PC-3 (cell line): Measurements from ENCODE around the gene ZSCAN31. TPM values are rescaled to one million over a fixed set of nuclear protein-coding genes. Genes with fewer than 3 reads are reported as not detected.

Experiments used
- ATAC-seq: fragments of 200-7000 bp; cut with Tn5 transposase; 2 replicates; pipeline ENCODE4 v1.9.1; 2020; ENCODE audit warnings: mild to moderate bottlenecking, moderate library complexity
- BruUV-seq: library from RNA; stranded (reverse); fragments of 400-500 nt; replicated peaks from 2 replicates; lab custom pipeline; 2021; lab: Mats Ljungman, UMichigan
- CTCF ChIA-PET: fragments of 300-600 bp; sonication (Branson Sonifier 250); formaldehyde crosslinking; loops from one replicate; lab custom pipeline; 2022; ENCODE audit warnings: antibody characterized with exemption; lab: Charles Lee
- POLR2A ChIA-PET: fragments of 300-600 bp; sonication (Branson Sonifier 250); formaldehyde crosslinking; loops from one replicate; lab custom pipeline; 2022; ENCODE audit warnings: antibody characterized with exemption; ENCODE audit not compliant: unreplicated experiment; lab: Charles Lee
- DNase-seq: peaks from one replicate; pipeline ENCODE4 v3.0.0-alpha.2; 2015
- H2AFZ ChIP-seq: fragments of 300-600 bp; sonication (generic); 2 replicates; pipeline ENCODE4 v1.6.0; 2016; ENCODE audit warnings: antibody characterized with exemption, low read length
- H3F3A ChIP-seq: fragments of 300-600 bp; sonication (generic); one replicate; pipeline ENCODE4 v1.6.0; 2017; ENCODE audit warnings: antibody characterized with exemption, low read length, control low read depth, mild to moderate bottlenecking; ENCODE audit not compliant: unreplicated experiment
- H3K27ac ChIP-seq: fragments of 300-600 bp; sonication (generic); 2 replicates; pipeline ENCODE4 v1.5.1; 2016; ENCODE audit warnings: mild to moderate bottlenecking, low read length
- H3K27me3 ChIP-seq: fragments of 300-600 bp; sonication (generic); 2 replicates; pipeline ENCODE4 v1.6.1; 2016; ENCODE audit warnings: low read length, mixed read lengths
- H3K36me3 ChIP-seq: fragments of 300-600 bp; sonication (generic); 2 replicates; pipeline ENCODE4 v1.6.1; 2016; ENCODE audit warnings: low read depth, mixed run types, low read length, mixed read lengths
- H3K4me1 ChIP-seq: fragments of 300-600 bp; sonication (generic); 2 replicates; pipeline ENCODE4 v1.5.1; 2016; ENCODE audit warnings: low read length; ENCODE audit not compliant: insufficient read depth
- H3K4me2 ChIP-seq: fragments of 300-600 bp; sonication (generic); 2 replicates; pipeline ENCODE4 v1.6.0; 2016; ENCODE audit warnings: low read length
- H3K4me3 ChIP-seq: fragments of 300-600 bp; sonication (generic); 2 replicates; pipeline ENCODE4 v1.5.1; 2016; ENCODE audit warnings: mild to moderate bottlenecking, low read length, mixed read lengths
- H3K79me2 ChIP-seq: fragments of 300-600 bp; sonication (generic); 2 replicates; pipeline ENCODE4 v1.6.1; 2017; ENCODE audit warnings: low read length, mixed read lengths
- H3K9ac ChIP-seq: fragments of 300-600 bp; sonication (generic); 2 replicates; pipeline ENCODE4 v1.6.0; 2016; ENCODE audit warnings: mild to moderate bottlenecking, low read length
- H3K9me2 ChIP-seq: fragments of 300-600 bp; sonication (generic); replicated peaks from 2 replicates; pipeline ENCODE4 v1.6.1; 2016; ENCODE audit warnings: mixed run types, low read length, mixed read lengths
- H3K9me3 ChIP-seq: fragments of 300-600 bp; sonication (generic); 2 replicates; pipeline ENCODE4 v1.6.1; 2016; ENCODE audit warnings: low read length, mixed read lengths
- H4K20me1 ChIP-seq: fragments of 300-600 bp; sonication (generic); 2 replicates; pipeline ENCODE4 v1.6.1; 2016; ENCODE audit warnings: low read length, mixed read lengths
- CTCF ChIP-seq: fragments of 300-600 bp; sonication (generic); conservative IDR thresholded peaks from 2 replicates; pipeline ENCODE4 v1.5.1; 2017; ENCODE audit warnings: antibody characterized with exemption, low read depth, mild to moderate bottlenecking, low read length
- EZH2 ChIP-seq: fragments of 300-600 bp; sonication (generic); IDR thresholded peaks from one replicate; pipeline ENCODE4 v1.6.1; 2017; ENCODE audit warnings: antibody characterized with exemption, mild to moderate bottlenecking, low read length; ENCODE audit not compliant: unreplicated experiment
- EZH2phosphoT487 ChIP-seq: fragments of 300-600 bp; sonication (generic); IDR thresholded peaks from 2 replicates; pipeline ENCODE4 v1.6.1; 2018; ENCODE audit warnings: mild to moderate bottlenecking, antibody characterized with exemption, low read length, borderline replicate concordance
- intact Hi-C: fragments of 100-400 bp; cut with micrococcal nuclease; formaldehyde crosslinking; loops from 2 replicates; pipeline ENCODE4 v1.9.0; 2023
- total RNA-seq: library from RNA; depleted of rRNA; stranded (reverse); fragments of >200 nt; gene quantifications from 2 replicates; pipeline ENCODE4 v1.2.3, GENCODE V29; 2014

ZSCAN31 gene
- total RNA-seq, 1 experiment from 2014 or later = 16.9 TPM

GRCh38 chr6:28377879-28378278, 41.9 kb upstream of the ZSCAN31 start:
- H4K20me1 ChIP-seq = no peaks in the 10 kb centered on the region
- no peak overlapping the region for H3K4me2 ChIP-seq
- intact Hi-C loops = no loop called here
- peaks cover 7% of the 10 kb centered on the region for H3K4me1 ChIP-seq
- H2AFZ ChIP-seq = no peak overlapping the region
- H3K9me3 ChIP-seq = no peaks in the 10 kb centered on the region
- H3K27ac ChIP-seq = no peak overlapping the region
- H3K27me3 ChIP-seq = no peaks in the 10 kb centered on the region
- H3F3A ChIP-seq = no peaks in the 10 kb centered on the region
- no peak for DNase-seq
- no peak for ATAC-seq
- no peaks in the 10 kb centered on the region for H3K9me2 ChIP-seq
- H3K9ac ChIP-seq = no peak overlapping the region
- TF ChIP-seq EZH2phosphoT487 (no peak), EZH2 (no peak), CTCF (no peak)
- CTCF ChIA-PET = no interaction called here
- no peaks in the 10 kb centered on the region for H3K79me2 ChIP-seq
- POLR2A ChIA-PET = no interaction called here
- no TSS peak for BruUV-seq
- no peak overlapping the region for H3K4me3 ChIP-seq
- peaks cover 5% of the 10 kb centered on the region; the same call in 1 of the 2 replicates for H3K36me3 ChIP-seq

DNA sequence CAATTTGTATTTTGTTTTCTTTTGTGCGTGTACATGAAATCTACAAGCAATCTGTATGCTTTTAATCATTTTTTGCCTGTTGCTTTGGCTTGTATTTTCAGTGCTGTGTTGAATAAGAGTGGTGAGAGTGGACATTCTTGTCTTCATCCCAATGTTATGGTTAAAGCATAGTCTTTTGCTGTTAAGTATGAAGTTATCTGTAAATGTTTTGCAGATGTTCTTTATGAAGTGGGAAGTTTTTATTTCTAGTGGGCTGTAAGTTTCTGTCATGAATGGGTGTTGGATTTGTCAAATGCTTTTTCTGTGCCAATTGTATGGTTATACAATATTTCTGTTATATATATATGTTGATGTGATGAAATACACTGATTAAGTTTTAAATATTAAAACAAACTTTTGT, 38.0 kb upstream of the ZSCAN31 start:
- BruUV-seq = no TSS peak
- H3K9me3 ChIP-seq = no peaks in the 10 kb centered on the region
- no peaks in the 10 kb centered on the region for H3F3A ChIP-seq
- no peak for ATAC-seq
- H4K20me1 ChIP-seq = no peaks in the 10 kb centered on the region
- intact Hi-C loops = no loop called here
- H3K79me2 ChIP-seq = no peaks in the 10 kb centered on the region
- TF ChIP-seq EZH2 (no peak), EZH2phosphoT487 (no peak), CTCF (no peak)
- H2AFZ ChIP-seq = no peak overlapping the region
- no peaks in the 10 kb centered on the region for H3K9me2 ChIP-seq
- CTCF ChIA-PET = no interaction called here
- no peaks in the 10 kb centered on the region for H3K27me3 ChIP-seq
- no peaks in the 10 kb centered on the region for H3K4me1 ChIP-seq
- DNase-seq = no peak
- no peak overlapping the region for H3K9ac ChIP-seq
- no peak overlapping the region for H3K4me3 ChIP-seq
- POLR2A ChIA-PET = no interaction called here
- no peak overlapping the region for H3K4me2 ChIP-seq
- no peak overlapping the region for H3K27ac ChIP-seq
- peaks cover 2% of the 10 kb centered on the region; the same call in 1 of the 2 replicates for H3K36me3 ChIP-seq

DNA sequence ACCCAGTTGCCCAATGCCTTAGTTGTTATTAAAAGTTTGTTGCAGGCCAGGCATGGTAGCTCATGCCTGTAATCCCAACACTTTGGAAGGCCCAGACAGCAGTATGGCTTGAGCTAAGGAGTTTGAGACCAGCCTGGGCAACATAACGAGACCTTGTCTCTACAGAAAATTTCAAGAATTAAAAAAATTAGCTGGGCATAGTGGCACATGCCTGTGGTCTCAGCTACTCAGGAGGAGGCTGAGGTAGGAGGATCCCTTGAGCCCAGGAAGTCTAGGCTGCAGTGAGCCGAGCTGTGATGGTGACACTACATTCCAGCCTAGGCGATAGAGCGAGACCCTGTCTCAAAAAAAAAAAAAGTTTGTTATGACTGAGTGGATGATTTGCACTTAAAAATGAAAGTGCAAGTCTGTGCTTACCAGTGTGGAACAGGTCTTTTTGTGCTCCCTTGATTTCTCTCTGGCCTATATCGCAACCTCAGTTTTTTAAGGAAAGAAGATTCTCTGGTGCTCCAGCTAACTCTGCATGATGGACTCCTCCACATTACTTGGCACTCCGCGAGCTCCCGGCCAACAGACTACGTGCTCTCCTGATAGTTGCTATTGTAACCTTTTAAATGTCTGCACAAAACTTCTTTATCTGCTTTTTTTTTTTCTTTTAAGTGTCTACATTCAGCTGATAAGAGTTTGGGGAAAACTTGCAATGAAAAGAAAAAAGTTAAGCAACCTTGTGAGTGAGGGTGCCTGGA, 35.9 kb upstream of the ZSCAN31 start:
- POLR2A ChIA-PET = interaction anchor here (0.7 kb wide), 1 partner anchor 105 kb away, joined by 6 read pairs; the partner anchor contains the start of gene ZSCAN26
- TF ChIP-seq EZH2 (no peak), CTCF (no peak), EZH2phosphoT487 (no peak)
- BruUV-seq = no TSS peak
- Histone ChIP-seq H3K4me2 (no peak overlapping the region), H3K27me3 (no peaks in the 10 kb centered on the region), H3K79me2 (no peaks in the 10 kb centered on the region), H3K27ac (no peak overlapping the region), H3K9ac (no peak overlapping the region), H3K4me3 (no peak overlapping the region), H4K20me1 (no peaks in the 10 kb centered on the region), H3K36me3 (no peaks in the 10 kb centered on the region), H3F3A (no peaks in the 10 kb centered on the region), H3K9me3 (no peaks in the 10 kb centered on the region), H3K9me2 (no peaks in the 10 kb centered on the region), H2AFZ (no peak overlapping the region), H3K4me1 (no peaks in the 10 kb centered on the region)
- ATAC-seq (no peak), DNase-seq (no peak)
- CTCF ChIA-PET = no interaction called here
- intact Hi-C loops = no loop called here
